ENCODE measurements around the gene MPZL3. TPM values are rescaled to one million over a fixed set of nuclear protein-coding genes. Genes with fewer than 3 reads are reported as not detected.
"Not testable (repeated sequence)": the region's sequence is repeated elsewhere in the genome, so short reads cannot be mapped to it uniquely, and the experiment has no call there.

MPZL3 gene
- total RNA-seq, 1 experiment from 2014 or later: 16.8 TPM

GRCh38 chr11:118190942-118191506 lies 61.1 kb downstream of the MPZL3 start:
- H2AFZ ChIP-seq; H3K9me3 ChIP-seq (ENCODE audit: insufficient read depth, low read depth); H3K4me3 ChIP-seq; DNase-seq; H3K79me2 ChIP-seq (ENCODE audit: low read depth); H3K36me3 ChIP-seq (ENCODE audit: low read depth); H3K4me2 ChIP-seq; BruUV-seq (replicated peaks); H3K27ac ChIP-seq; POLR2A ChIA-PET (ENCODE audit: unreplicated experiment); intact Hi-C loops (cut with micrococcal nuclease; ENCODE audit: unreplicated experiment); H4K20me1 ChIP-seq (ENCODE audit: insufficient read depth); CTCF ChIA-PET; H3K4me1 ChIP-seq (replicated peaks; ENCODE audit: insufficient read depth); H3K9me2 ChIP-seq (ENCODE audit: insufficient read depth): not testable (repeated sequence)
- H3K27me3 ChIP-seq (ENCODE audit: insufficient read depth, low read depth): peaks cover 27% of the 10 kb centered on the region
- peaks cover 12% of the 10 kb centered on the region; the same call in 1 of the 2 replicates for H3F3A ChIP-seq (ENCODE audit: insufficient read depth, low read depth)

- Histone ChIP-seq H4K20me1 (ENCODE audit: insufficient read depth) (no peaks in the 10 kb centered on the region), H3K9me2 (ENCODE audit: insufficient read depth) (no peaks in the 10 kb centered on the region), H3K27ac (no peak overlapping the region), H3K9me3 (ENCODE audit: insufficient read depth, low read depth) (no peaks in the 10 kb centered on the region), H3K27me3 (ENCODE audit: insufficient read depth, low read depth) (peaks cover 27% of the 10 kb centered on the region), H2AFZ (no peak overlapping the region), H3F3A (ENCODE audit: insufficient read depth, low read depth) (no peaks in the 10 kb centered on the region), H3K4me2 (no peak overlapping the region), H3K4me1 (replicated peaks; ENCODE audit: insufficient read depth) (no peaks in the 10 kb centered on the region), H3K4me3 (no peak overlapping the region), H3K36me3 (ENCODE audit: low read depth) (no peaks in the 10 kb centered on the region), H3K79me2 (ENCODE audit: low read depth) (no peaks in the 10 kb centered on the region)
- no peak for DNase-seq
- BruUV-seq (replicated peaks): no TSS peak
- CTCF ChIA-PET: no interaction called here
- intact Hi-C loops (cut with micrococcal nuclease; ENCODE audit: unreplicated experiment): no loop called here
- POLR2A ChIA-PET (ENCODE audit: unreplicated experiment): interaction anchor here (0.6 kb wide), 1 partner anchor 726 kb away, joined by 3 read pairs; no protein-coding TSS in a partner anchor
- TF ChIP-seq EZH2 (IDR thresholded peaks at IDR 0.05; ENCODE audit: low read depth) (no peak), CTCF (conservative IDR thresholded peaks at IDR 0.05) (no peak)
Measured at GRCh38 chr11:118186346-118187107, 65.6 kb downstream of the MPZL3 start.

- Histone ChIP-seq H3K4me1 (replicated peaks; ENCODE audit: insufficient read depth) (no peaks in the 10 kb centered on the region), H3K9me3 (ENCODE audit: insufficient read depth, low read depth) (no peaks in the 10 kb centered on the region), H3K79me2 (ENCODE audit: low read depth) (no peaks in the 10 kb centered on the region), H3K4me3 (no peak overlapping the region), H3K9me2 (ENCODE audit: insufficient read depth) (no peaks in the 10 kb centered on the region), H3K27ac (no peak overlapping the region), H3F3A (ENCODE audit: insufficient read depth, low read depth) (no peaks in the 10 kb centered on the region), H3K4me2 (no peak overlapping the region), H2AFZ (no peak overlapping the region), H4K20me1 (ENCODE audit: insufficient read depth) (no peaks in the 10 kb centered on the region), H3K36me3 (ENCODE audit: low read depth) (no peaks in the 10 kb centered on the region), H3K27me3 (ENCODE audit: insufficient read depth, low read depth) (peaks cover 21% of the 10 kb centered on the region)
- POLR2A ChIA-PET (ENCODE audit: unreplicated experiment): no interaction called here
- intact Hi-C loops (cut with micrococcal nuclease; ENCODE audit: unreplicated experiment): no loop called here
- CTCF ChIA-PET: no interaction called here
- no peak for DNase-seq
- TF ChIP-seq EZH2 (IDR thresholded peaks at IDR 0.05; ENCODE audit: low read depth): no peak
- no peak for TF ChIP-seq CTCF (conservative IDR thresholded peaks at IDR 0.05)
- BruUV-seq (replicated peaks): no TSS peak
Measured at GRCh38 chr11:118184784-118185579, 67.2 kb downstream of the MPZL3 start.

GRCh38 chr11:118183691-118184090 lies 68.5 kb downstream of the MPZL3 start:
- CTCF ChIA-PET; H3K4me1 ChIP-seq (replicated peaks; ENCODE audit: insufficient read depth); POLR2A ChIA-PET (ENCODE audit: unreplicated experiment); H3K9me3 ChIP-seq (ENCODE audit: insufficient read depth, low read depth); intact Hi-C loops (cut with micrococcal nuclease; ENCODE audit: unreplicated experiment); H2AFZ ChIP-seq; H3K4me2 ChIP-seq; H3K4me3 ChIP-seq; H3K36me3 ChIP-seq (ENCODE audit: low read depth); H3K27ac ChIP-seq; BruUV-seq (replicated peaks); DNase-seq; H3F3A ChIP-seq (ENCODE audit: insufficient read depth, low read depth); H4K20me1 ChIP-seq (ENCODE audit: insufficient read depth); H3K9me2 ChIP-seq (ENCODE audit: insufficient read depth); H3K79me2 ChIP-seq (ENCODE audit: low read depth): not testable (repeated sequence)
- H3K27me3 ChIP-seq (ENCODE audit: insufficient read depth, low read depth): peaks cover 13% of the 10 kb centered on the region; the same call in 1 of the 2 replicates

All from PC-9 (cell line).